Activated CD4-positive, alpha-beta memory T cell treated with anti-CD3 and anti-CD28 coated beads for 36 hours (primary cell): ENCODE measurements around the gene PIP4K2B. TPM values are rescaled to one million over a fixed set of nuclear protein-coding genes. Genes with fewer than 3 reads are reported as not detected.

Experiments used
- CTCF ChIA-PET: fragments of 350-600 bp; sonication (Branson Sonifier 250); formaldehyde crosslinking; loops from one replicate; lab custom pipeline; 2021; ENCODE audit warnings: antibody characterized with exemption, inconsistent platforms; lab: Charles Lee
- POLR2A ChIA-PET: fragments of 350-600 bp; sonication (Branson Sonifier 250); formaldehyde crosslinking; loops from one replicate; lab custom pipeline; 2021; ENCODE audit warnings: antibody characterized with exemption; lab: Charles Lee
- DNase-seq: peaks from one replicate; pipeline ENCODE4 v3.0.0-alpha.2; 2020
- H3K27ac Mint-ChIP-seq: one replicate; pipeline ENCODE4 v1.8.0; 2021; ENCODE audit warnings: mixed read lengths
- H3K27me3 Mint-ChIP-seq: one replicate; pipeline ENCODE4 v1.8.0; 2021; ENCODE audit warnings: mixed read lengths
- H3K36me3 Mint-ChIP-seq: one replicate; pipeline ENCODE4 v1.8.0; 2021; ENCODE audit warnings: mixed read lengths
- H3K4me1 Mint-ChIP-seq: one replicate; pipeline ENCODE4 v1.8.0; 2021; ENCODE audit warnings: low read depth, mixed read lengths
- H3K4me3 Mint-ChIP-seq: one replicate; pipeline ENCODE4 v1.8.0; 2021; ENCODE audit warnings: mild to moderate bottlenecking, mixed read lengths
- H3K9me3 Mint-ChIP-seq: one replicate; pipeline ENCODE4 v1.8.0; 2021; ENCODE audit warnings: mixed read lengths
- intact Hi-C: fragments of 100-400 bp; cut with micrococcal nuclease; formaldehyde crosslinking; loops from one replicate; pipeline ENCODE4 v1.15.1; 2023
- total RNA-seq, 2 experiments: library from RNA; stranded (reverse); gene quantifications; one replicate each; pipeline ENCODE4 v1.2.3, GENCODE V29; 2021

The PIP4K2B gene
- total RNA-seq, 2 experiments from 2014 or later, result 37.8 to 37.9 TPM

GRCh38 chr17:38750044-38750311, 49.4 kb downstream of the PIP4K2B start:
- DNase-seq, result no peak
- Mint-ChIP-seq H3K9me3 (no peaks in the 10 kb centered on the region), H3K4me3 (peak overlapping the region; percentile 92), H3K27ac (no peak overlapping the region), H3K27me3 (peaks cover 39% of the 10 kb centered on the region), H3K36me3 (peaks cover 22% of the 10 kb centered on the region), H3K4me1 (peaks cover 42% of the 10 kb centered on the region)
- intact Hi-C loops, result loop anchor here (2.0 to 5.0 kb wide), 2 partner anchors 15 to 193 kb away; no protein-coding TSS in a partner anchor
- ChIA-PET CTCF (interaction anchor here (2.0 to 4.3 kb wide), 2 partner anchors 15 to 73 kb away, joined by 10 to 39 read pairs; no protein-coding TSS in a partner anchor), POLR2A (no interaction called here)

- H3K27ac Mint-ChIP-seq, result no peak overlapping the region
- intact Hi-C loops, result loop anchor here (2.0 to 5.0 kb wide), 2 partner anchors 15 to 192 kb away; no protein-coding TSS in a partner anchor
- H3K27me3 Mint-ChIP-seq, result peaks cover 39% of the 10 kb centered on the region
These were observed 49.9 kb downstream of the PIP4K2B start for GRCh38 chr17:38749223-38750043.

GRCh38 chr17:38748892-38749222, 50.5 kb downstream of the PIP4K2B start:
- no peaks in the 10 kb centered on the region for H3K9me3 Mint-ChIP-seq
- H3K36me3 Mint-ChIP-seq, result peaks cover 15% of the 10 kb centered on the region
- peaks cover 43% of the 10 kb centered on the region for H3K27me3 Mint-ChIP-seq
- ChIA-PET POLR2A (no interaction called here), CTCF (interaction anchor here (0.6 to 4.3 kb wide), 2 partner anchors 14 to 176 kb away, joined by 3 to 39 read pairs; partner anchors contain the start of gene LASP1NB)
- peaks cover 33% of the 10 kb centered on the region for H3K4me1 Mint-ChIP-seq
- H3K4me3 Mint-ChIP-seq, result peak overlapping the region; percentile 92
- intact Hi-C loops, result no loop called here
- no peak overlapping the region for H3K27ac Mint-ChIP-seq
- no peak for DNase-seq

More at GRCh38 chr17:38749223-38750043, 49.9 kb downstream of the PIP4K2B start:
- no peak for DNase-seq
- H3K4me3 Mint-ChIP-seq, result peak overlapping the region; percentile 92
- peaks cover 18% of the 10 kb centered on the region for H3K36me3 Mint-ChIP-seq
- ChIA-PET POLR2A (no interaction called here), CTCF (interaction anchor here (0.6 to 4.3 kb wide), 3 partner anchors 14 to 176 kb away, joined by 3 to 39 read pairs (median 10); partner anchors contain the start of gene LASP1NB)
- peaks cover 39% of the 10 kb centered on the region for H3K4me1 Mint-ChIP-seq
- H3K9me3 Mint-ChIP-seq, result no peaks in the 10 kb centered on the region

DNA sequence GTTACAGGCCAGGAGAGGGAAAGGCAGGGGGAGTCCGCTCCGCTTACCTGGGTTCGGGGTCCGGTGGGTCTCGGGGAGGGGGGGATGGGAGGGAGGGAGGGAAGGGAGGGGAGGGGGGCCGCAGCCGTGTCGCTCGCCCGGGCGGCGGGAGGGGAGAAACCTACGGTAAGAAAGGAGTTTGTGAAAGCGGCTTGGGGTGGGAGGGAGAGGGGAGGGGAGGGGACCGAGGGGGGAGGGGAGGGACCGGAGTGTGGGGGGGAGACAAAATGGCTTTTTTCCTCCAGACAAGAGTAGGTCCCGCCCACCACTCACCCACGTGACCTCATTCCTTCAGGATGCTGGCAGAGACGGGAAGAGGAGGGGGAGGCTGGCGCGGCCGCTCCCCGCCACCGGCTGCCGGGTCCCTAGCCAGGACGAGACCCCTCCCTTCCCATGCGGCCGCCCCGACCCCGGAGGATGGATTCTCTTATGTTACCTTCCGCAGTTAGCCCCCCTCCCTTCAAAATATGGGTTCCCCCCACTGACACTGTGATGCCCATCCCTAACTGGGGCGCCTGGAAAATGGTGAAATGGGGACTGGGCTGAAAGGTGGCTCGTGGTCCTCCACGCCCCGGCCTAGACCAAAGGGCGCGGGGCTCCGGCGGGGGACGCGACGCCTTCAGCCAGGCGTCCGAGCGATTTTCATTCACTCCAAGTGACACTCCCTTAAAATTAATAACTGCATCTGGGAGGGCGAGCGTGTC, 51.0 kb downstream of the PIP4K2B start, which contains the start of gene PCGF2:
TSS of gene PCGF2 (minus strand) at position 188 of the 743 bp plus-strand sequence. CDS start 7,934 bp downstream, outside the sequence.
- peaks cover 45% of the 10 kb centered on the region for H3K27me3 Mint-ChIP-seq
- POLR2A ChIA-PET, result no interaction called here
- peak; percentile 41 for DNase-seq
- H3K27ac Mint-ChIP-seq, result no peak within 1 kb of the TSS
- peaks cover 11% of the 10 kb centered on the region for H3K36me3 Mint-ChIP-seq
- intact Hi-C loops, result no loop called here
- CTCF ChIA-PET, result interaction anchor here (1.0 kb wide), 1 partner anchor 13 kb away, joined by 3 read pairs; no protein-coding TSS in a partner anchor
- H3K4me3 Mint-ChIP-seq, result peak within 1 kb of the TSS; percentile 92
- H3K4me1 Mint-ChIP-seq, result peaks cover 28% of the 10 kb centered on the region
- H3K9me3 Mint-ChIP-seq, result no peaks in the 10 kb centered on the region

DNA sequence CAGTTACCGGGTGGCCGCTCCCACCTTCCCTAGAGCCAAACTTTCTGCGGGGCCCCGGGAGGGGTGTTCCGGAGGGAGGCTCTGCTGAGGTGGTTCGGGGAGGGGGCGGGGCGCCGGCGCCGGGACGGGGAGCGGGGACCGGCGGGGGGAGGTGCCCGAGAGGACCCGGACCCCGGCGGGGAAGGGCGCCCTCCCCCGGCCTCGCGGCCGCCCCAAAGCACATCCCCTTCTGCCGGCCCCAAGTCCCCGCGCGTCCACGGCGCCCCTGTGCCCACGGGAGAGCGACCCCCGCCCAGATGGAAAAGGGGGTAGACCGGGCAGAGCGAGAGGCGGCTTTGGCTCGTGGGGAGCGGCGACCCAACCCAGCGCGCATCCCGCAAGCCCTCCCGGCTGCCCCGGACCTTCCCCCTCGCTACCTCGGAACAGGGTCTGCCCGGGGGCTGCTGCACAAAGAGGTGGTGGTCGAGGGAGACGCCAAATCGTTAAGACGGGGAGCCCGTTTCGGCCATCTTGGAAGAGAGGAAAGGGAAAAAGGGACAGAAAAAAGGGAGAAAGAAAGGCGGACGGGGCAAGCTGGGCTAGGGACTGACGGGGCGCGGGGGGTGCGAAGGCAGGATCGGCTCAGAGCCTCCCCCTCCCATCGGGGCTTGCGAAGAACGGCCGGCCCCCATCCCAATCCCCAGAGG, 51.8 kb downstream of the PIP4K2B start:
- Mint-ChIP-seq H3K4me1 (peaks cover 27% of the 10 kb centered on the region), H3K27me3 (peaks cover 45% of the 10 kb centered on the region), H3K27ac (no peak overlapping the region), H3K36me3 (peaks cover 5% of the 10 kb centered on the region), H3K9me3 (no peaks in the 10 kb centered on the region), H3K4me3 (peak overlapping the region; percentile 56)
- ChIA-PET CTCF (interaction anchor here (1.0 to 1.9 kb wide), 2 partner anchors 12 to 80 kb away, joined by 3 to 4 read pairs; no protein-coding TSS in a partner anchor), POLR2A (no interaction called here)
- intact Hi-C loops, result no loop called here
- DNase-seq, result no peak

- no peak for DNase-seq
- intact Hi-C loops, result no loop called here
- CTCF ChIA-PET, result interaction anchor here (1.1 to 1.9 kb wide), 4 partner anchors 12 to 79 kb away, joined by 3 to 6 read pairs (median 4); no protein-coding TSS in a partner anchor
- H3K27ac Mint-ChIP-seq, result no peak overlapping the region
- H3K4me3 Mint-ChIP-seq, result peak overlapping the region; percentile 17
- peaks cover 25% of the 10 kb centered on the region for H3K4me1 Mint-ChIP-seq
- peaks cover 45% of the 10 kb centered on the region for H3K27me3 Mint-ChIP-seq
- H3K9me3 Mint-ChIP-seq, result no peaks in the 10 kb centered on the region
- H3K36me3 Mint-ChIP-seq, result peaks cover 3% of the 10 kb centered on the region
- POLR2A ChIA-PET, result no interaction called here
These were observed 52.4 kb downstream of the PIP4K2B start for GRCh38 chr17:38746849-38747462.

GRCh38 chr17:38746004-38746848, 53.1 kb downstream of the PIP4K2B start:
- intact Hi-C loops, result no loop called here
- Mint-ChIP-seq H3K27ac (no peak overlapping the region), H3K27me3 (peaks cover 38% of the 10 kb centered on the region), H3K9me3 (no peaks in the 10 kb centered on the region), H3K4me3 (no peak overlapping the region), H3K4me1 (peaks cover 19% of the 10 kb centered on the region), H3K36me3 (no peaks in the 10 kb centered on the region)
- POLR2A ChIA-PET, result no interaction called here
- no peak for DNase-seq
- CTCF ChIA-PET, result interaction anchor here (1.1 to 1.9 kb wide), 4 partner anchors 11 to 78 kb away, joined by 3 to 6 read pairs (median 4); no protein-coding TSS in a partner anchor

GRCh38 chr17:38745545-38745944, 53.8 kb downstream of the PIP4K2B start:
- Mint-ChIP-seq H3K9me3 (no peaks in the 10 kb centered on the region), H3K4me1 (peaks cover 12% of the 10 kb centered on the region), H3K27me3 (peaks cover 33% of the 10 kb centered on the region), H3K4me3 (no peak overlapping the region), H3K36me3 (no peaks in the 10 kb centered on the region), H3K27ac (no peak overlapping the region)
- POLR2A ChIA-PET, result no interaction called here
- CTCF ChIA-PET, result interaction anchor here (0.9 to 1.9 kb wide), 2 partner anchors 10 to 78 kb away, joined by 3 to 4 read pairs; no protein-coding TSS in a partner anchor
- DNase-seq, result no peak
- intact Hi-C loops, result no loop called here

GRCh38 chr17:38743556-38744171, 55.7 kb downstream of the PIP4K2B start:
- Mint-ChIP-seq H3K36me3 (no peaks in the 10 kb centered on the region), H3K4me3 (no peak overlapping the region), H3K27ac (no peak overlapping the region), H3K9me3 (no peaks in the 10 kb centered on the region), H3K27me3 (peaks cover 28% of the 10 kb centered on the region), H3K4me1 (peaks cover 7% of the 10 kb centered on the region)
- intact Hi-C loops, result no loop called here
- no peak for DNase-seq
- ChIA-PET CTCF (no interaction called here), POLR2A (no interaction called here)

DNA sequence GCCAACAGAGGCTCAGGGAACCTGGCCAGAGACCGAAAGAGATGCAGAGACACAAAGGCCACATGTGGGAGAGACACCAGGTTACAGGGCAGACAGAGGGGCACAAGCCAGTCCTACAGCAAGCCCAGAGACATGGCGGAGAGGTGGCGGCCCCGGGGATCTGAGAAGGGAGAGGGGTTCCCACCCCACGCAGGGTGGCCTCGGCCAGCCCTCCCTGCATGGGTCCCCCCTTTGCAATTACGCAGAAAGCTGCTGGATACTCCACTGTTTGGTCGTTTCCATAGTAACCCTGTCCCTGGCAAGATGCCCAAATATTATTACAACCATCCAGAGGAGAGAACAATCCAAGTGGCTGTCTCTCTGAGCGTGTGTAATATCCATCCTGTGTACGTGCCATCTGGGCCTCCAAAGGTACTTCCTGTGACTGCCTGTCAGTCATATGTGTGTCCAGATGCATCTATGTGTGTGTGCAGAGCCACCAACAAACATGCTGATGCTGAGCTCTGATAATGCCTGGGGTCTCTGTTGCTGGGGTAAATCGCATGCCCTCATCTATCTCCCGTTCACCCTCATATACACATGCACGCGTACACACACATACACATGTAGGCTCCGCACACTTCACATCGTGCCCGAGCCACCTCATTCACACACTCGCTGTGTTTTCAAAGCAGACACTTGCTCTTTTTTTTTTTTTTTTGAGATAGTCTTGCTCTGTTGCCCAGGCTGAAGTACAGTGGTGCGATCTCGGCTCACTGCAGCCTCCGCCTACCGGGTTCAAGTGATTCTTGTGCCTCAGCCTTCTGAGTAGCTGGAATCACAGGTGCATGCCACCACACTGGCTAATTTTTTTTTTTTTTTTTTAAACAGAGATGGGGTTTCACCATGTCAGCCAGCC, 56.7 kb downstream of the PIP4K2B start:
- CTCF ChIA-PET, result no interaction called here
- Mint-ChIP-seq H3K36me3 (no peaks in the 10 kb centered on the region), H3K4me1 (peaks cover 5% of the 10 kb centered on the region), H3K27ac (no peak overlapping the region), H3K9me3 (no peaks in the 10 kb centered on the region), H3K27me3 (peaks cover 25% of the 10 kb centered on the region), H3K4me3 (no peak overlapping the region)
- POLR2A ChIA-PET, result no interaction called here
- no peak for DNase-seq
- intact Hi-C loops, result no loop called here
